Measurements from ENCODE around the gene FYB2. TPM values are rescaled to one million over a fixed set of nuclear protein-coding genes. Genes with fewer than 3 reads are reported as not detected.

Gene FYB2
- total RNA-seq, 1 donor from 2014 or later = 1.3 TPM

- Mint-ChIP-seq H3K36me3 (no peaks in the 10 kb centered on the region), H3K9me3 (peaks cover 12% of the 10 kb centered on the region), H3K4me3 (no peak overlapping the region), H3K4me1 (ENCODE audit: unreplicated experiment) (peaks cover 14% of the 10 kb centered on the region), H3K27ac (no peak overlapping the region), H3K27me3 (peaks cover 3% of the 10 kb centered on the region)
- no peak for DNase-seq (ENCODE audit: extremely low spot score, unreplicated experiment)
- no peak for TF ChIP-seq CTCF (conservative IDR thresholded peaks at IDR 0.05)
Measured at GRCh38 chr1:56808410-56808809, 10.8 kb downstream of the FYB2 start.

- Mint-ChIP-seq H3K4me3 (no peak overlapping the region), H3K27me3 (peaks cover 3% of the 10 kb centered on the region), H3K4me1 (ENCODE audit: unreplicated experiment) (peaks cover 4% of the 10 kb centered on the region), H3K9me3 (peaks cover 12% of the 10 kb centered on the region), H3K27ac (no peak overlapping the region), H3K36me3 (no peaks in the 10 kb centered on the region)
- no peak for DNase-seq (ENCODE audit: extremely low spot score, unreplicated experiment)
- TF ChIP-seq CTCF (conservative IDR thresholded peaks at IDR 0.05) = no peak
Measured at GRCh38 chr1:56806804-56807203, 12.4 kb downstream of the FYB2 start.

GRCh38 chr1:56803561-56804156 is 15.5 kb downstream of the FYB2 start:
- no peak overlapping the region for H3K4me3 Mint-ChIP-seq
- no peak for DNase-seq (ENCODE audit: extremely low spot score, unreplicated experiment)
- no peaks in the 10 kb centered on the region for H3K36me3 Mint-ChIP-seq
- H3K9me3 Mint-ChIP-seq = peaks cover 12% of the 10 kb centered on the region
- no peak overlapping the region for H3K27ac Mint-ChIP-seq
- no peaks in the 10 kb centered on the region for H3K4me1 Mint-ChIP-seq (ENCODE audit: unreplicated experiment)
- TF ChIP-seq CTCF (conservative IDR thresholded peaks at IDR 0.05) = peak; percentile 72
- H3K27me3 Mint-ChIP-seq = peaks cover 3% of the 10 kb centered on the region

- no peak overlapping the region for H3K27ac Mint-ChIP-seq
- H3K36me3 Mint-ChIP-seq = no peaks in the 10 kb centered on the region
- no peak for DNase-seq (ENCODE audit: extremely low spot score, unreplicated experiment)
- H3K27me3 Mint-ChIP-seq = peaks cover 3% of the 10 kb centered on the region
- no peak for TF ChIP-seq CTCF (conservative IDR thresholded peaks at IDR 0.05)
- peaks cover 8% of the 10 kb centered on the region for H3K4me1 Mint-ChIP-seq (ENCODE audit: unreplicated experiment)
- H3K9me3 Mint-ChIP-seq = peaks cover 8% of the 10 kb centered on the region
- H3K4me3 Mint-ChIP-seq = no peak overlapping the region
Measured at GRCh38 chr1:56799605-56800400, 19.4 kb downstream of the FYB2 start.

GRCh38 chr1:56798053-56798471 is 21.1 kb downstream of the FYB2 start:
- Mint-ChIP-seq H3K27ac (no peak overlapping the region), H3K9me3 (no peaks in the 10 kb centered on the region), H3K27me3 (peaks cover 4% of the 10 kb centered on the region), H3K36me3 (no peaks in the 10 kb centered on the region), H3K4me3 (no peak overlapping the region), H3K4me1 (ENCODE audit: unreplicated experiment) (peaks cover 8% of the 10 kb centered on the region)
- DNase-seq (ENCODE audit: extremely low spot score, unreplicated experiment) = no peak
- TF ChIP-seq CTCF (conservative IDR thresholded peaks at IDR 0.05) = no peak

Data from type B pancreatic cell (in vitro differentiated cells).